Measurements from ENCODE around the gene RABGEF1.

GRCh38 chr7:66845379-66846095 is 105.0 kb downstream of the RABGEF1 start:
- TF ChIP-seq SP1 (IDR thresholded peaks at IDR 0.05; ENCODE audit: low read depth, low read length): no peak
- TF ChIP-seq SIN3A (conservative IDR thresholded peaks at IDR 0.05 in 1 of 2, IDR thresholded peaks at IDR 0.05 in 1 of 2; ENCODE audit: low read depth in 1 of 2, low read length in 2 of 2): no peak
- no peak for TF ChIP-seq CTCF (IDR thresholded peaks at IDR 0.05; ENCODE audit: control extremely low read depth in 1 of 3, insufficient read depth in 1 of 3, low read depth in 1 of 3, low read length in 3 of 3)
- TF ChIP-seq RFX5 (IDR thresholded peaks at IDR 0.05; ENCODE audit: borderline replicate concordance, low read depth, low read length): no peak
- TF ChIP-seq TAF1 (IDR thresholded peaks at IDR 0.05; ENCODE audit: low read depth, low read length): no peak
- no peak for TF ChIP-seq CHD2 (IDR thresholded peaks at IDR 0.05; ENCODE audit: low read length)
- TF ChIP-seq POLR2AphosphoS5 (IDR thresholded peaks at IDR 0.05; ENCODE audit: low read depth, low read length): peak; percentile 67; the same call in 1 of the 2 replicates
- no peak for TF ChIP-seq BRCA1 (IDR thresholded peaks at IDR 0.05; ENCODE audit: low read depth, low read length)
- no peak for TF ChIP-seq SRF (IDR thresholded peaks at IDR 0.05; ENCODE audit: low read depth, low read length)
- no peak for TF ChIP-seq ATF2 (IDR thresholded peaks at IDR 0.05; ENCODE audit: low read length)
